ENCODE results near the gene KIF5A.
"Not testable (repeated sequence)": the region's sequence is repeated elsewhere in the genome, so short reads cannot be mapped to it uniquely, and the experiment has no call there.

KIF5A gene

GRCh38 chr12:57558864-57559263 lies 9.0 kb downstream of the KIF5A start:
- DNase-seq, result no peak

GRCh38 chr12:57560516-57560915 lies 10.7 kb downstream of the KIF5A start:
- DNase-seq, result no peak

DNA sequence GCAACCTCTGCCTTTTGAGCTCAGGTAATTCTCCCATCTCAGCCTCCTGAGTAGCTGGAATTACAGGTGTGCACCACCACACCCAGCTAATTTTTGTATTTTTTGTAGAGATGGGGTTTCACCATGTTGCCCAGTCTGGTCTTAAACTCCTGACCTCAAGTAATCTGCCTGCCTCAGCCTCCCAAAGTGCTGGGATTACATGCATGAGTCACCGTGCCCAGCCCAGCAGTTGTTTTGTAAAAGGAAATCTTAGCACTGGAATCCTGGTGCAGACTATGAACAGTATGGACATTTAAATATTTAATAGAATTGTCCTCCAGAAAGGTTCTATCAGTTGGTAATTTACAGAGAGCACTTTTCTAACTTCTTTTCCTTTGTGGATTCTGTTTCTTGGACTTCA lies 11.3 kb downstream of the KIF5A start:
- not testable (repeated sequence) for DNase-seq

GRCh38 chr12:57563358-57563757 lies 13.5 kb downstream of the KIF5A start:
- no peak for DNase-seq

GRCh38 chr12:57564178-57564740 lies 14.4 kb downstream of the KIF5A start:
- no peak for DNase-seq

GRCh38 chr12:57568838-57569237 lies 19.0 kb downstream of the KIF5A start:
- DNase-seq, result no peak

DNA sequence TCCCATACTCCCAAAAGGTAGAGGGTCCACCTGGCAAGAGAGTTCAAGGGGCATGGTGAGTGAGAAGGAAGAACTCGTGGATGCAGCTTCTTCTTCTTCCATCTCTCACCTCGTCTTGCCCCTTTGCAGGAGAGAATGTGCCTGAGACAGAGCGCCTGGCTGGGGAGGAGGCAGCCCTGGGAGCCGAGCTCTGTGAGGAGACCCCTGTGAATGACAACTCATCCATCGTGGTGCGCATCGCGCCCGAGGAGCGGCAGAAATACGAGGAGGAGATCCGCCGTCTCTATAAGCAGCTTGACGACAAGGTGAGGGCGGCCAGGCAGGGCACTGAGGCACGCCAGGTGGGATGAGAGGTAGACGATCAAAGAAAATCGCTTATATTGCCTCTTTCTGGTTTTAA lies 20.0 kb downstream of the KIF5A start:
- no peak for DNase-seq

DNA sequence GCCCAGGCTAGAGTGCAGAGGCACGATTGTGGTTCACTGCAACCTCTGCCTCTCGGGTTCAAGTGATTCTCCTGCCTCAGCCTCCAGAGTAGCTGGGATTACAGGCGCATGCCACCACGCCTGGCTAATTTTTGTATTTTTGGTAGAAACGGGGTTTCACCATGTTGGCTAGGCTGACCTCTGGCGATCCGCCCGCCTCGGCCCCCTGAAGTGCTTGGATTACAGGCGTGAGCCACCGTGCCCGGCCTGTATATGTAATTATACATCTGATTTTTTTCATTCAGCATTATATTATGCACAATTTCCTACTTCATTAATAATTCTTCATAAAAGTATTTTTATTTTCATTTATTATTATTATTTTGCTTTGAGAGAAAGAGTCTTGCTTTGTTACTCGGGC lies 20.6 kb downstream of the KIF5A start:
- DNase-seq, result not testable (repeated sequence)

DNA sequence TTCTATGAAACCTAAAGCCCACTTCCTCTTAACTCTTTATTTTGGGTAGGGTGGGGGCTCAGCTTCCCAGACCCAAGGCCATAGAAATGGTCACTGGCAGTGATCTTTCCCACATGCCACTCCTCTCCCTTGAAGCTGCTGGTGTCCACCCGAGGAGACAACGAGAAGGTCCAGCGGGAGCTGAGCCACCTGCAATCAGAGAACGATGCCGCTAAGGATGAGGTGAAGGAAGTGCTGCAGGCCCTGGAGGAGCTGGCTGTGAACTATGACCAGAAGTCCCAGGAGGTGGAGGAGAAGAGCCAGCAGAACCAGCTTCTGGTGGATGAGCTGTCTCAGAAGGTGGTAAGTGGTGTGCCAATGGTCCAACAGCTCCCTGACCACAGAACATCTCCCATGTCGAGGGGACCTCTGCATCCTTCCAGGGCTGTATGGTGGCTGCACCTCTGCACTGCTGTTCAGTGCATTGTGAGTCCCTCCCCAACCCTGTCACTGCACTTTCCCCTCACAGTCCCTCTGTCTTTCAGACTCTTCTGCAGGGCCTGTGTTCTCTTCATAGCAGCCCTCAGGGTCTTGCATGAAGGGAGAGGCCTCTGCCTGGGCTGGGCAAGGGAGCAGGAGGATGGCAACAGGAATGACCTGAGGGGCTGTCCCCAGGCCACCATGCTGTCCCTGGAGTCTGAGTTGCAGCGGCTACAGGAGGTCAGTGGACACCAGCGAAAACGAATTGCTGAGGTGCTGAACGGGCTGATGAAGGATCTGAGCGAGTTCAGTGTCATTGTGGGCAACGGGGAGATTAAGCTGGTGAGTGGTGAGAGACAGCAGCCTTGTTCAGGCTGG lies 22.3 kb downstream of the KIF5A start:
- DNase-seq, result no peak

- no peak for DNase-seq
Observed at GRCh38 chr12:57574795-57575194, 25.0 kb downstream of the KIF5A start.

- no peak for DNase-seq
Observed at GRCh38 chr12:57575771-57576612, 26.1 kb downstream of the KIF5A start.

- no peak for DNase-seq
Observed at GRCh38 chr12:57576613-57577160, 26.8 kb downstream of the KIF5A start.

- DNase-seq, result no peak
Observed at GRCh38 chr12:57577981-57578758, 28.3 kb downstream of the KIF5A start.

GRCh38 chr12:57579011-57579410 lies 29.2 kb downstream of the KIF5A start:
- DNase-seq, result no peak

- no peak for DNase-seq
Observed at GRCh38 chr12:57579677-57580465, 30.0 kb downstream of the KIF5A start.

DNA sequence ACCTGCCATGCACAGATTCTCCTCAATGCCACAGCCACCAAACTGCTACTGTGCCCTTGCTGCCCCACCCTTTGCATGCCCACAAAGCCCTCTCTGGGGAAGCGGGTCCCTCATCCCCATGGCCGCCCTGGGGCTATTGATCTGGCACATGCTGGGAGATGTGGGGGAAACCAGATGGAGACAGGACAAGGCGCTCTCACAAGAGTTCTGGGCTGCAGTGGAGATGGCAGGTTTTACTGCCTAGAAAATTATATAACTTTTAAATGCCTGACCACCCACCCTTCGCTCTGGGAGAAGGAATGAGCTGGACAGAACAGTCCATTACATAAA lies 30.6 kb downstream of the KIF5A start:
- no peak for DNase-seq

- no peak for DNase-seq
Observed at GRCh38 chr12:57581802-57582201, 32.0 kb downstream of the KIF5A start.

DNA sequence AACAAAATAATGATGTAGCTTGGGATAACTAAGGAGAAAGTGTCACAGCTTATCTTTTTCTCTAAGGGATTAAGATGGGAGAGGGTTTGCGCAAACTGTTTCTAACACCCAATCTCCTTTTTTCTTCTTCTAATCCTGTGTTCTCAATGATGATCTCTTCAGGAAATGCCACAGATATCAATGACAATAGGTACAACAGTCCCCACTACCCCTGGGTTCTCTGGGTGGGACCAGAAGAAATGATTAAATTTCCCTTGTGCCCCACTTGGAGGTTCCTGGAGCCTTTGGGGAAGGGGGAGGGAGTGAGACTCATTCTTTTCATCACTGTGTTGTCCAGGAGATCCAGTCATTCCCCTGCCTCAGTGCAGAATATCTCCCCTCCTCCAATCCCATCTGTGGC lies 32.6 kb downstream of the KIF5A start:
- no peak for DNase-seq

DNA sequence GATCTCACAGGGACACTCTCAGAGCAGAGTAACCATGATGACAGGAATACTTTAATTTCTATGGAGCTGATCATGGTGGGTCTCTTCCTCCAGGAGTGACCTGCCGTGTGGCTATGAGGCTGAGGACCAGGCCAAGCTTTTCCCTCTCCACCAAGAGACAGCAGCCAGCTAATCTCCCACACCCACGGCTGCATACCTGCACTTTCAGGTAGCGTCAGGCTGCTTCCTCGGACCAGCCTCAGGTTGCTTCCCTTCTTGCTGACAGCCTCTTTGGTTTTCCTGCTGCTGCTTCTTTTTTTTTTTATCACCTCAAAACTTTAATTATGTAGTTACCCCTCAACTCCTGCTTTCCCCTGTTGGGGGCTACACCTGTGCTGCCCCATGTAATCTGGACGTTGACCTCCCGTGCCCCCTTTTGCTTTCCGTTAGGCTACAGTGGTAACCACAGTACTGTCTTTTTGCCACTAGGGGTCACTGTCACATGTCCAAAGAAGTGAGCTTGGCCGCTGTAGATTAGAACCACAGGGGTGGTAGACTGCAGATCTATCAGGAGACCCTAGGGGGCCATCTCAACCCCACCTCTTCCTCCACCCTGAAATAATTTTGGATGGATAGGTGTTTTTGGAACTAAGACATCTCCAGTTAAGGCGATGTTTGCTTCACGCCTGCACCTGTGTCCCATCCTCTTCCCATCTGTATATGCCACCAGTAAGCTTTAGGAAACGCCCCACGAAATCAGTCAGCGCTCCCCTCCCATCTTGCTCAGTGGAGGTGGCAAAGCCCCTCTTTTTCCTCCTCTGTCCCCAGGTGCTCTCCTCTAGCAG lies 33.4 kb downstream of the KIF5A start:
- peak; percentile 50 for DNase-seq

GRCh38 chr12:57584050-57584449 lies 34.2 kb downstream of the KIF5A start:
- no peak for DNase-seq

GRCh38 chr12:57584690-57585089 lies 34.8 kb downstream of the KIF5A start:
- DNase-seq, result no peak
